Hepatocyte (in vitro differentiated cells): Measurements from ENCODE around the gene KIFC3.
"Not testable (repeated sequence)": the region's sequence is repeated elsewhere in the genome, so short reads cannot be mapped to it uniquely, and the experiment has no call there.

Source experiments
- EZH2 ChIP-seq: fragments of 200-600 bp; sonication (generic); IDR thresholded peaks from 2 replicates; pipeline ENCODE4 v1.6.1; 2016; ENCODE audit warnings: antibody characterized with exemption, mild to moderate bottlenecking, borderline replicate concordance
- TF ChIP-seq, protein P1 (sequence below): fragments of 200-600 bp; sonication (generic); IDR thresholded peaks from 2 replicates; pipeline ENCODE4 v1.5.1; 2016; ENCODE audit warnings: antibody characterized with exemption, mild to moderate bottlenecking; ENCODE audit not compliant: poor library complexity

DNA sequence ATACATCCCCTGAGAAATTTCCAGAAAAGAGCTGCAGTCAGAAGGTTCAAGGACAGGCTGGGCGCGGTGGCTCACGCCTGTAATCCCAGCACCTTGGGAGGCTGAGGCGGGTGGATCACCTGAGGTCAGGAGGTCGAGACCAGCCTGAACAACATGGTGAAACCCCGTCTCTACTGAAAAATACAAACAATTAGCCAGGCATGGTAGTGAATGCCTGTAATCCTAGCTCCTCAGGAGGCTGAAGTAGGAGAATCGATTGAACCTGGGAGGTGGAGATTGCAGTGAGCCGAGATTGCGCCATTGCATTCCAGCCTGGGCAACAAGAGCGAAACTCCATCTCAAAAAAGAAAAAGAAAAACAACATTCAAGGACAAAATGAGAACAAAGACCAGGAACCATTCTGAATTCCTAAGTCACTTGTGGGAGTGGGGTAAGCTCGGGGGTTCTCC is 19.7 kb downstream of the KIFC3 start:
- TF ChIP-seq EZH2, result not testable (repeated sequence)
- TF ChIP-seq, protein P1, sequence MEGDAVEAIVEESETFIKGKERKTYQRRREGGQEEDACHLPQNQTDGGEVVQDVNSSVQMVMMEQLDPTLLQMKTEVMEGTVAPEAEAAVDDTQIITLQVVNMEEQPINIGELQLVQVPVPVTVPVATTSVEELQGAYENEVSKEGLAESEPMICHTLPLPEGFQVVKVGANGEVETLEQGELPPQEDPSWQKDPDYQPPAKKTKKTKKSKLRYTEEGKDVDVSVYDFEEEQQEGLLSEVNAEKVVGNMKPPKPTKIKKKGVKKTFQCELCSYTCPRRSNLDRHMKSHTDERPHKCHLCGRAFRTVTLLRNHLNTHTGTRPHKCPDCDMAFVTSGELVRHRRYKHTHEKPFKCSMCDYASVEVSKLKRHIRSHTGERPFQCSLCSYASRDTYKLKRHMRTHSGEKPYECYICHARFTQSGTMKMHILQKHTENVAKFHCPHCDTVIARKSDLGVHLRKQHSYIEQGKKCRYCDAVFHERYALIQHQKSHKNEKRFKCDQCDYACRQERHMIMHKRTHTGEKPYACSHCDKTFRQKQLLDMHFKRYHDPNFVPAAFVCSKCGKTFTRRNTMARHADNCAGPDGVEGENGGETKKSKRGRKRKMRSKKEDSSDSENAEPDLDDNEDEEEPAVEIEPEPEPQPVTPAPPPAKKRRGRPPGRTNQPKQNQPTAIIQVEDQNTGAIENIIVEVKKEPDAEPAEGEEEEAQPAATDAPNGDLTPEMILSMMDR, result not testable (repeated sequence)
